HepG2 (cell line): Measurements from ENCODE around the gene PEF1. TPM values are rescaled to one million over a fixed set of nuclear protein-coding genes. Genes with fewer than 3 reads are reported as not detected.

Source experiments
- HNRNPLL ChIP-seq: fragments of 200-400 bp; formaldehyde crosslinking; IDR thresholded peaks from 2 replicates; pipeline ENCODE4 v1.6.1; 2017; ENCODE audit warnings: mild to moderate bottlenecking, low read depth, low read length; ENCODE audit not compliant: poor library complexity, severe bottlenecking
- NFKBIZ ChIP-seq: IDR thresholded peaks from 2 replicates; pipeline ENCODE4 v1.6.1; 2018; ENCODE audit warnings: missing genetic modification reagents, missing compliant biosample characterization
- PHF21A ChIP-seq: sonication (generic); formaldehyde crosslinking; IDR thresholded peaks from 2 replicates; pipeline ENCODE4 v1.5.0; 2020; ENCODE audit warnings: mild to moderate bottlenecking, missing genetic modification reagents
- RFX1 ChIP-seq: fragments of 450-650 bp; IDR thresholded peaks from 2 replicates; pipeline ENCODE4 v1.6.1; 2017
- SOX6 ChIP-seq, 2 experiments: fragments of 450-650 bp in 1 of 2; sonication (generic) in 1 of 2; formaldehyde crosslinking in 1 of 2; IDR thresholded peaks; 2 replicates each; pipeline versions ENCODE4 v1.4.0 to v1.6.1; 2017 to 2020; ENCODE audit warnings: antibody characterized with exemption in 1 of 2, mild to moderate bottlenecking in 1 of 2, missing genetic modification reagents in 1 of 2
- STAT5B ChIP-seq: sonication (generic); formaldehyde crosslinking; IDR thresholded peaks from 2 replicates; pipeline ENCODE4 v1.4.0; 2020; ENCODE audit warnings: missing genetic modification reagents
- TBL1XR1 ChIP-seq: fragments of 150-350 bp; IDR thresholded peaks from 2 replicates; pipeline ENCODE4 v1.6.1; 2014; ENCODE audit warnings: borderline replicate concordance, low read length; ENCODE audit not compliant: partially characterized antibody
- TBP ChIP-seq: sonication (generic); formaldehyde crosslinking; IDR thresholded peaks from 2 replicates; pipeline ENCODE4 v1.5.0; 2020; ENCODE audit warnings: missing genetic modification reagents
- TOPORS ChIP-seq: sonication (generic); formaldehyde crosslinking; IDR thresholded peaks from 2 replicates; pipeline ENCODE4 v1.8.0; 2023; ENCODE audit warnings: mild to moderate bottlenecking, missing genetic modification reagents
- ZBTB7A ChIP-seq: sonication (generic); formaldehyde crosslinking; IDR thresholded peaks from 2 replicates; pipeline ENCODE4 v1.8.0; 2022; ENCODE audit warnings: mild to moderate bottlenecking, missing genetic modification reagents
- ZC3H13 ChIP-seq: sonication (generic); formaldehyde crosslinking; IDR thresholded peaks from 2 replicates; pipeline ENCODE4 v1.8.1; 2023; ENCODE audit warnings: mild to moderate bottlenecking, missing genetic modification reagents, moderate library complexity
- ZNF224 ChIP-seq: sonication (generic); formaldehyde crosslinking; IDR thresholded peaks from 2 replicates; pipeline ENCODE4 v1.5.0; 2020; ENCODE audit warnings: mild to moderate bottlenecking, missing genetic modification reagents
- ZNF263 ChIP-seq: sonication (generic); formaldehyde crosslinking; IDR thresholded peaks from 2 replicates; pipeline ENCODE4 v1.4.0; 2020; ENCODE audit warnings: missing genetic modification reagents
- ZNF281 ChIP-seq: sonication (generic); formaldehyde crosslinking; IDR thresholded peaks from 2 replicates; pipeline ENCODE4 v1.4.0; 2020; ENCODE audit warnings: missing genetic modification reagents, borderline replicate concordance
- ZNF441 ChIP-seq: sonication (generic); formaldehyde crosslinking; IDR thresholded peaks from 2 replicates; pipeline ENCODE4 v1.7.0; 2021; ENCODE audit warnings: missing genetic modification reagents, borderline replicate concordance
- ZNF607 ChIP-seq: sonication (generic); formaldehyde crosslinking; IDR thresholded peaks from 2 replicates; pipeline ENCODE4 v1.5.1; 2020; ENCODE audit warnings: missing genetic modification reagents, mild to moderate bottlenecking, borderline replicate concordance
- ZNF7 ChIP-seq: IDR thresholded peaks from 2 replicates; pipeline ENCODE4 v1.6.1; 2016; ENCODE audit warnings: missing biosample characterization, missing genetic modification reagents
- polyA plus RNA-seq, 8 experiments: library from polyadenylated mRNA; depleted of rRNA in 3 of 8; stranded (reverse) in 7 of 8; unstranded in 1 of 8; fragments of >200 nt; fragmentation: Illumina TruSeq in 4 of 8; extraction: Trizol in 4 of 8; gene quantifications; 2 replicates each; pipeline versions ENCODE4 v1.2.1 to v1.2.3, GENCODE V29; 2011 to 2016; ENCODE audit warnings: low read depth in 4 of 8, missing spikeins in 1 of 8, mixed read lengths in 1 of 8; ENCODE audit not compliant: insufficient read depth in 1 of 8
- total RNA-seq, 5 experiments: library from RNA; depleted of rRNA; stranded (reverse); fragments of >200 nt; fragmentation: Illumina TruSeq; extraction: Trizol; gene quantifications; 2 replicates each; pipeline ENCODE4 v1.2.3, GENCODE V29; 2016; ENCODE audit warnings: low read depth in 1 of 5
- TF ChIP-seq, protein P1 (sequence below): IDR thresholded peaks from 2 replicates; pipeline ENCODE4 v1.6.1; 2016; ENCODE audit warnings: missing biosample characterization, missing genetic modification reagents, low read depth
- TF ChIP-seq, protein P2 (sequence below): sonication (generic); formaldehyde crosslinking; IDR thresholded peaks from 2 replicates; pipeline ENCODE4 v1.4.0; 2020; ENCODE audit warnings: missing genetic modification reagents
- TF ChIP-seq, protein P3 (sequence below): sonication (generic); formaldehyde crosslinking; IDR thresholded peaks from 2 replicates; pipeline ENCODE4 v1.8.0; 2022; ENCODE audit warnings: missing genetic modification reagents, mild to moderate bottlenecking, borderline replicate concordance

The PEF1 gene
- total and polyA plus RNA-seq, 2 of the 13 experiments (the other 11 are each of a cell fraction or from before 2014, with no cell fraction given): 57.1 to 57.8 TPM

GRCh38 chr1:31644560-31645273 lies at the start of gene PEF1 (continued):
- TF ChIP-seq ZNF281 (CRISPR knock-in tag) (peak; percentile 34), ZBTB7A (CRISPR knock-in tag) (no peak), PHF21A (CRISPR knock-in tag) (peak; percentile 76; the same call in 1 of the 2 replicates), STAT5B (CRISPR knock-in tag) (0 out of 2 replicates have a peak, but pooled peaks have one; percentile 63), TOPORS (CRISPR knock-in tag) (0 out of 2 replicates have a peak, but pooled peaks have one; percentile 42), HNRNPLL (peak; percentile 39), NFKBIZ (no peak), TBL1XR1 (no peak), ZNF607 (CRISPR knock-in tag) (0 out of 2 replicates have a peak, but pooled peaks have one; percentile 49), TBP (CRISPR knock-in tag) (no peak), SOX6 (IDR thresholded peaks at IDR 0.05) (no peak), SOX6 (CRISPR knock-in tag; IDR thresholded peaks at IDR 0.05) (peak; percentile 47), ZNF7 (CRISPR knock-in tag) (no peak), ZNF441 (CRISPR knock-in tag) (0 out of 2 replicates have a peak, but pooled peaks have one; percentile 7), ZC3H13 (CRISPR knock-in tag) (peak; percentile 59; the same call in 1 of the 2 replicates), RFX1 (no peak), ZNF224 (CRISPR knock-in tag) (peak; percentile 28; the same call in 1 of the 2 replicates), ZNF263 (CRISPR knock-in tag) (0 out of 2 replicates have a peak, but pooled peaks have one; percentile 37)
- TF ChIP-seq, protein P1, sequence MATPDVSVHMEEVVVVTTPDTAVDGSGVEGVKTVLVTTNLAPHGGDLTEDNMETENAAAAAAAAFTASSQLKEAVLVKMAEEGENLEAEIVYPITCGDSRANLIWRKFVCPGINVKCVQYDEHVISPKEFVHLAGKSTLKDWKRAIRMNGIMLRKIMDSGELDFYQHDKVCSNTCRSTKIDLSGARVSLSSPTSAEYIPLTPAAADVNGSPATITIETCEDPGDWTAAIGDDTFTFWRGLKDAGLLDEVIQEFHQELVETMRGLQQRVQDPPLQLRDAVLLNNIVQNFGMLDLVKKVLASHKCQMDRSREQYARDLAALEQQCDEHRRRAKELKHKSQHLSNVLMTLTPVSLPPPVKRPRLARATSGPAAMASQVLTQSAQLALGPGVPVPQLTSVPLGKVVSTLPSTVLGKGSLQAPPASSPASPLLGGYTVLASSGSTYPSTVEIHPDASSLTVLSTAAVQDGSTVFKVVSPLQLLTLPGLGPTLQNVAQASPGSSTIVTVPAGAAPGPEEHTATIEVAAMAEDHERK (CRISPR knock-in tag): 0 out of 2 replicates have a peak, but pooled peaks have one; percentile 34
- TF ChIP-seq, protein P2, sequence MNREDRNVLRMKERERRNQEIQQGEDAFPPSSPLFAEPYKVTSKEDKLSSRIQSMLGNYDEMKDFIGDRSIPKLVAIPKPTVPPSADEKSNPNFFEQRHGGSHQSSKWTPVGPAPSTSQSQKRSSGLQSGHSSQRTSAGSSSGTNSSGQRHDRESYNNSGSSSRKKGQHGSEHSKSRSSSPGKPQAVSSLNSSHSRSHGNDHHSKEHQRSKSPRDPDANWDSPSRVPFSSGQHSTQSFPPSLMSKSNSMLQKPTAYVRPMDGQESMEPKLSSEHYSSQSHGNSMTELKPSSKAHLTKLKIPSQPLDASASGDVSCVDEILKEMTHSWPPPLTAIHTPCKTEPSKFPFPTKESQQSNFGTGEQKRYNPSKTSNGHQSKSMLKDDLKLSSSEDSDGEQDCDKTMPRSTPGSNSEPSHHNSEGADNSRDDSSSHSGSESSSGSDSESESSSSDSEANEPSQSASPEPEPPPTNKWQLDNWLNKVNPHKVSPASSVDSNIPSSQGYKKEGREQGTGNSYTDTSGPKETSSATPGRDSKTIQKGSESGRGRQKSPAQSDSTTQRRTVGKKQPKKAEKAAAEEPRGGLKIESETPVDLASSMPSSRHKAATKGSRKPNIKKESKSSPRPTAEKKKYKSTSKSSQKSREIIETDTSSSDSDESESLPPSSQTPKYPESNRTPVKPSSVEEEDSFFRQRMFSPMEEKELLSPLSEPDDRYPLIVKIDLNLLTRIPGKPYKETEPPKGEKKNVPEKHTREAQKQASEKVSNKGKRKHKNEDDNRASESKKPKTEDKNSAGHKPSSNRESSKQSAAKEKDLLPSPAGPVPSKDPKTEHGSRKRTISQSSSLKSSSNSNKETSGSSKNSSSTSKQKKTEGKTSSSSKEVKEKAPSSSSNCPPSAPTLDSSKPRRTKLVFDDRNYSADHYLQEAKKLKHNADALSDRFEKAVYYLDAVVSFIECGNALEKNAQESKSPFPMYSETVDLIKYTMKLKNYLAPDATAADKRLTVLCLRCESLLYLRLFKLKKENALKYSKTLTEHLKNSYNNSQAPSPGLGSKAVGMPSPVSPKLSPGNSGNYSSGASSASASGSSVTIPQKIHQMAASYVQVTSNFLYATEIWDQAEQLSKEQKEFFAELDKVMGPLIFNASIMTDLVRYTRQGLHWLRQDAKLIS: no peak; the same call in none of the 2 replicates
- TF ChIP-seq, protein P3, sequence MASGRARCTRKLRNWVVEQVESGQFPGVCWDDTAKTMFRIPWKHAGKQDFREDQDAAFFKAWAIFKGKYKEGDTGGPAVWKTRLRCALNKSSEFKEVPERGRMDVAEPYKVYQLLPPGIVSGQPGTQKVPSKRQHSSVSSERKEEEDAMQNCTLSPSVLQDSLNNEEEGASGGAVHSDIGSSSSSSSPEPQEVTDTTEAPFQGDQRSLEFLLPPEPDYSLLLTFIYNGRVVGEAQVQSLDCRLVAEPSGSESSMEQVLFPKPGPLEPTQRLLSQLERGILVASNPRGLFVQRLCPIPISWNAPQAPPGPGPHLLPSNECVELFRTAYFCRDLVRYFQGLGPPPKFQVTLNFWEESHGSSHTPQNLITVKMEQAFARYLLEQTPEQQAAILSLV (CRISPR knock-in tag): peak; percentile 90; the same call in 1 of the 2 replicates
